ENCODE results near the gene KIAA0753.

DNA sequence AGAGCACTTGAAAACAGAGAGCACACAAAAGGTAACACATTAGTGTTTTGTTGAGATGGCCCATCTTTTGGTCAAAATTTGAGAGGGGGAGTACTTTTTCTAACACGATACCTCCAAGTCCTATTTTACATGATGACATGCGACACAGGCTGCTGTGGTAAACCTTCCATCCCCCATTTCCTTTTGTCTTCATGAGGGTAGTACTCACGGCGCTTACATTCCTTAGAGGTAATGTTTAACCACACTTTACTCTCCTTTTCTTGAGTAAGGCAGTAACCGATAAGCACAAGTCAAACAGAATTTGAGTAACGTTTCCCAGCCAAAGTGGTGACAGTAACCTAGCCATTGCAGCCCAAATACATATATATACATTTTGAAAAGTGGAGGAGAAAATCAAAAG lies 48.3 kb downstream of the KIAA0753 start:
- TF ChIP-seq, protein P1, sequence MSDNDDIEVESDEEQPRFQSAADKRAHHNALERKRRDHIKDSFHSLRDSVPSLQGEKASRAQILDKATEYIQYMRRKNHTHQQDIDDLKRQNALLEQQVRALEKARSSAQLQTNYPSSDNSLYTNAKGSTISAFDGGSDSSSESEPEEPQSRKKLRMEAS (IDR thresholded peaks at IDR 0.05) = no peak
- TF ChIP-seq TAF1 (IDR thresholded peaks at IDR 0.05; ENCODE audit: low read depth) (no peak), CREB1 (IDR thresholded peaks at IDR 0.05; ENCODE audit: low read depth) (no peak), RAD21 (IDR thresholded peaks at IDR 0.05; ENCODE audit: low read depth) (no peak), EP300 (IDR thresholded peaks at IDR 0.05; ENCODE audit: borderline replicate concordance) (no peak), YY1 (IDR thresholded peaks at IDR 0.05; ENCODE audit: low read depth) (no peak), FOXM1 (IDR thresholded peaks at IDR 0.05; ENCODE audit: borderline replicate concordance, low read depth) (no peak), NFIC (IDR thresholded peaks at IDR 0.05) (no peak), ZBTB7A (IDR thresholded peaks at IDR 0.05; ENCODE audit: low read depth) (no peak)
- TF ChIP-seq, protein P2, sequence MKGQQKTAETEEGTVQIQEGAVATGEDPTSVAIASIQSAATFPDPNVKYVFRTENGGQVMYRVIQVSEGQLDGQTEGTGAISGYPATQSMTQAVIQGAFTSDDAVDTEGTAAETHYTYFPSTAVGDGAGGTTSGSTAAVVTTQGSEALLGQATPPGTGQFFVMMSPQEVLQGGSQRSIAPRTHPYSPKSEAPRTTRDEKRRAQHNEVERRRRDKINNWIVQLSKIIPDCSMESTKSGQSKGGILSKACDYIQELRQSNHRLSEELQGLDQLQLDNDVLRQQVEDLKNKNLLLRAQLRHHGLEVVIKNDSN (IDR thresholded peaks at IDR 0.05) = no peak
